Esophagus muscularis mucosa (tissue), 4 donors: ENCODE data around the gene AFAP1L2. TPM values are rescaled to one million over a fixed set of nuclear protein-coding genes. Genes with fewer than 3 reads are reported as not detected.

Experiments used
- DNase-seq: peaks from one replicate; pipeline ENCODE4 v3.0.0-alpha.2; 2017; ENCODE audit errors: extremely low spot score
- H3K27ac ChIP-seq, 4 donors: fragments of 200-600 bp; sonication (generic); replicated peaks in 1 of 4; 1 replicate in 3 of 4; 2 replicates in 1 of 4; pipeline ENCODE4 v1.5.1; 2016 to 2019; ENCODE audit warnings: mild to moderate bottlenecking in 1 of 4
- H3K27me3 ChIP-seq, 4 donors: fragments of 200-600 bp; sonication (generic); one replicate each; pipeline versions ENCODE4 v1.5.1 to v1.6.0; 2016 to 2019
- H3K36me3 ChIP-seq, 4 donors: fragments of 200-600 bp; sonication (generic); one replicate each; pipeline ENCODE4 v1.5.1; 2016 to 2019
- H3K4me1 ChIP-seq, 4 donors: fragments of 200-600 bp; sonication (generic); one replicate each; pipeline ENCODE4 v1.5.1; 2016 to 2019
- H3K4me3 ChIP-seq, 4 donors: fragments of 200-600 bp; sonication (generic); 1 replicate in 2 of 4; 2 replicates in 2 of 4; pipeline ENCODE4 v1.5.1; 2016 to 2019; ENCODE audit warnings: mild to moderate bottlenecking in 4 of 4, moderate library complexity in 1 of 4
- H3K9me3 ChIP-seq, 4 donors: fragments of 200-600 bp; sonication (generic); 1 replicate in 3 of 4; 2 replicates in 1 of 4; pipeline ENCODE4 v1.5.1; 2016 to 2019
- EP300 ChIP-seq: sonication (generic); formaldehyde crosslinking; IDR thresholded peaks from one replicate; pipeline ENCODE4 v1.6.1; 2017; ENCODE audit warnings: antibody characterized with exemption
- POLR2A ChIP-seq: fragments of 450-650 bp; IDR thresholded peaks from one replicate; pipeline ENCODE4 v1.6.1; 2017; ENCODE audit warnings: antibody characterized with exemption, moderate library complexity, mild to moderate bottlenecking, low read depth
- POLR2AphosphoS5 ChIP-seq, 2 donors: sonication (generic); formaldehyde crosslinking; IDR thresholded peaks; one replicate each; pipeline ENCODE4 v1.6.1; 2017; ENCODE audit warnings: antibody characterized with exemption in 2 of 2
- WGBS: methylation state at CpG from one replicate; pipeline ENCODE4 v1.1.5; 2018; 5-methylcytosine and 5-hydroxymethylcytosine counted together
- intact Hi-C: fragments of 100-400 bp; cut with DNase I; formaldehyde crosslinking; loops from one replicate; pipeline ENCODE4 v1.15.1; 2023
- total RNA-seq, 4 donors: library from RNA; depleted of rRNA; stranded (reverse); fragments of >200 nt; gene quantifications; one replicate each; pipeline versions ENCODE4 v1.1.0 to v1.2.1, GENCODE V29; 2016
- TF ChIP-seq, protein P1 (sequence below), 3 experiments: fragments of 200-600 bp in 2 of 3; fragments of 450-650 bp in 1 of 3; sonication (generic) in 2 of 3; IDR thresholded peaks; one replicate each; pipeline ENCODE4 v1.5.1; 2017 to 2019; ENCODE audit warnings: antibody characterized with exemption in 3 of 3, mild to moderate bottlenecking in 2 of 3, moderate library complexity in 1 of 3

AFAP1L2 gene
- total RNA-seq, 4 donors from 2014 or later: 18.5 to 23.2 (median 19.9) TPM

DNA sequence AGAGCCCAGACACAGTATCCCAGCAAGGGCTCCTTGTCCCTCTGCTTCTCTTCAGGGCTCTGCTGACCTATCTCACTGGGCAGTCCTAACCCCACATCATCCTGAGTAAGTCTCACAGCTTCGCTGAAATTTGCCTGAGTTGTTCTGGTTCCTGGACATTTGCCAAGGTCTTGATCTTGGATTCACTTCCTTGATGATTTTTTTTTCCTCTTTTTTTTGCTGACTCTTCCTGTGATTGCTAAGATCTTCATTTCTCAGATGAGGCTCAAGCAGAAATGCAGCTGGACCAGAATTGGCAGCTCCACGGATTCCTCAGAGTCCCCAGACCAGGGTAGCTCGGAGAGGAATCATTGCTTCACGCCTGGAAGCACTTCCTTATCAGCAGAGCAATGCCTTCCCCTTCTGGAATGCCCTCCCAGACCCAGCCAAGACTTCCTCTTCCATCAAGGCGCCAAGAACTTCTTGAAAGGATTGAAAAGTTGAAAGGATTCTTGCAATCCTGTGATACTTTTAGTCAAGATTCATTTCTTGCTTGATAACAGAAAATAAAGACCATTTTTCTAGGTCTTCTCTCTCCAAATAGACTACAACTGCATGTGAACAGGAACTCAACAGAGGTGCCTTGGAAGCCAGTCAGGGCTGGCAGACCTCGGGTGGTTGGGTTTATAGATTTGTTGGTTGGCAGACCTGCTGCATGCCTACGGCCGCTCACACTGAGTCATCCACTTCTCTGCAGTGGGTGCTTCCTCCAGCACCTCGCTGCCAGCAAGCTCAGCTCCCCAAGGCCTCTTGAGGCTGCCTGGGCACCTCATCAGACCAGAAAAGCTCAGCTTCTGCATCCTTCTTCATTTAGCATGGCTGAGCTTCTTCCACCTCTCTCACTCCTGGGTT is 8.8 kb upstream of the AFAP1L2 start:
- intact Hi-C loops: no loop called here
- TF ChIP-seq POLR2AphosphoS5 (IDR thresholded peaks at IDR 0.05): no peak
- TF ChIP-seq, protein P1, sequence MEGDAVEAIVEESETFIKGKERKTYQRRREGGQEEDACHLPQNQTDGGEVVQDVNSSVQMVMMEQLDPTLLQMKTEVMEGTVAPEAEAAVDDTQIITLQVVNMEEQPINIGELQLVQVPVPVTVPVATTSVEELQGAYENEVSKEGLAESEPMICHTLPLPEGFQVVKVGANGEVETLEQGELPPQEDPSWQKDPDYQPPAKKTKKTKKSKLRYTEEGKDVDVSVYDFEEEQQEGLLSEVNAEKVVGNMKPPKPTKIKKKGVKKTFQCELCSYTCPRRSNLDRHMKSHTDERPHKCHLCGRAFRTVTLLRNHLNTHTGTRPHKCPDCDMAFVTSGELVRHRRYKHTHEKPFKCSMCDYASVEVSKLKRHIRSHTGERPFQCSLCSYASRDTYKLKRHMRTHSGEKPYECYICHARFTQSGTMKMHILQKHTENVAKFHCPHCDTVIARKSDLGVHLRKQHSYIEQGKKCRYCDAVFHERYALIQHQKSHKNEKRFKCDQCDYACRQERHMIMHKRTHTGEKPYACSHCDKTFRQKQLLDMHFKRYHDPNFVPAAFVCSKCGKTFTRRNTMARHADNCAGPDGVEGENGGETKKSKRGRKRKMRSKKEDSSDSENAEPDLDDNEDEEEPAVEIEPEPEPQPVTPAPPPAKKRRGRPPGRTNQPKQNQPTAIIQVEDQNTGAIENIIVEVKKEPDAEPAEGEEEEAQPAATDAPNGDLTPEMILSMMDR (IDR thresholded peaks at IDR 0.05): no peak
- TF ChIP-seq POLR2A: no peak
- TF ChIP-seq EP300: no peak
- WGBS: 44% methylated on average over 9 of the region's 9 CpGs
- Histone ChIP-seq H3K36me3 (no peaks in the 10 kb centered on the region), H3K27ac (no peak overlapping the region), H3K9me3 (no peaks in the 10 kb centered on the region), H3K4me1 (peaks cover 7 to 14% (median 10%) of the 10 kb centered on the region in 4 donors), H3K4me3 (no peak overlapping the region), H3K27me3 (no peaks in the 10 kb centered on the region)
- no peak for DNase-seq

DNA sequence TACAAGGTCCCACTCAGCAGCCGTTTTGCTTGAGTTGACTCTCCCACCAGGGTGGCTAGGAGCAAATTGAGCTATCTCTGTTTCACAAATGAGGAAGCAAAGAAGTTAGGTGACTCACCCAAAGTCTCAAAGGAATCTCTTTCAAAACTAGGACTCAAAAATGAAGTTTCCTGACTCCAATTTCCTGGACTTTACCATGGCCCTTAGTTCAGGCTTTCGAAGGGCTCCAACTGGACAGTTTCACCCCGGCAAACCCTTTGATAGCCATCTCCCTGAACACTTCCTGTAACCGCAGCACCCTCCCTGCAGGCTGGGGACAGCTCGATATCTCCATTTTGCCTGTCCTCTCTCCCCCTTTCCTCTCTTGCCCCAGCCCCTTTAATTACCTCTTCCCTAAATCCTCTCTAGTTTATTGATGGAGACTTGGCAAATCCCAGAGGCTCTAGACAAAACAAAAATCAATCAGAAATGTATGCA is 4.7 kb upstream of the AFAP1L2 start:
- Histone ChIP-seq H3K36me3 (no peaks in the 10 kb centered on the region), H3K4me3 (no peak overlapping the region), H3K27me3 (peaks cover 0 to 8% (median 2%) of the 10 kb centered on the region in 4 donors), H3K9me3 (no peaks in the 10 kb centered on the region), H3K4me1 (peaks cover 10 to 26% (median 22%) of the 10 kb centered on the region in 4 donors), H3K27ac (no peak overlapping the region)
- DNase-seq: no peak
- WGBS: 64% methylated on average over 5 of the region's 5 CpGs
- intact Hi-C loops: loop anchor here (10.0 kb wide), 1 partner anchor 104 kb away; no protein-coding TSS in a partner anchor
- TF ChIP-seq POLR2A: no peak
- TF ChIP-seq, protein P1 (IDR thresholded peaks at IDR 0.05): no peak
- no peak for TF ChIP-seq EP300
- no peak for TF ChIP-seq POLR2AphosphoS5 (IDR thresholded peaks at IDR 0.05)

DNA sequence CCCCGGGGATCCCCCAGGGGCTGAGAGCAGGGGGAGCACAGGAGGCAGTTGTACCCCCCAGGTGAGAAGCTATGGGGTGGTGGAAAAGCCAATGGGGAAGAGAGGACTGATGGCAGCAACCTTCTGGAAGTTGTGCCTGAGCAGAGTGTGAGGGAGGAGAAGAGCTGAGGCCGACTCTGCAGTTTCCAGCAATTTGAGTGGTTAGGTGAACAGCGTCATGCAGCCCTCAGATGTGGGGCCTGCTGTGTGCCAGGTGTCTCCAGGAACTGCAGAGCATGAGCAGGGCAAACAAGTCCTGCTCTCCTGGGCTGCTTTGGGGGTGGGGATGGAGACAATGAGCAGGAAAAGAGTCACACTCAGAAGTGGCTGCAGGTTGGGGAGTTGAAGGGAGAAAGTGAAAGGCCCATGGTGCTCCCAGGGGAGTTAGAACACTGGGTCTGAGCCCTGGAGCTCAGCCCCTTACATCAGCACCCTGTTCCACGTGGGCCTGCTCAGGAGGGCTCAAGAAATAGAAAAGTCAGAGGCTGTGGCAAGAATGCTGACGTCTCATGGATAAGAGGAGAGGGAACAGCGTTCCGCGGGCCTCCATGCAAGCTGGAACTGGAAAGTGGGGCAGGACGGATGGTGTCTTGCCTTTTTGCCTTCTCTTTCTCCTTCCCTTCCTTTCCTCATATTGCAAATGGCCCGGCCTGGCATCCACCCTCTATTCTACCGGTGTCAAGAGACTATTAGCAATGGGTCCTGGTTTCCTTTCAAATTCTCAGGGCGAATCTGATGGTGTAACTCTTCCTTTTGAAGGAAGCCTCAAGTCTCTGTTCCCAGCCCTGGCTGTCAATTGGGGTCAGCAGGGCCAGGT is 4.0 kb upstream of the AFAP1L2 start:
- Histone ChIP-seq H3K4me1 (peaks cover 16 to 28% (median 25%) of the 10 kb centered on the region in 4 donors), H3K36me3 (no peaks in the 10 kb centered on the region), H3K4me3 (no peak overlapping the region), H3K27ac (no peak overlapping the region), H3K27me3 (peaks cover 0 to 14% (median 3%) of the 10 kb centered on the region in 4 donors), H3K9me3 (no peaks in the 10 kb centered on the region)
- TF ChIP-seq POLR2AphosphoS5 (IDR thresholded peaks at IDR 0.05) (no peak), EP300 (no peak), POLR2A (no peak)
- TF ChIP-seq, protein P1 (IDR thresholded peaks at IDR 0.05): no peak
- intact Hi-C loops: loop anchor here (10.0 kb wide), 1 partner anchor 104 kb away; no protein-coding TSS in a partner anchor
- DNase-seq: no peak
- 80% methylated on average over 12 of the region's 12 CpGs for WGBS

DNA sequence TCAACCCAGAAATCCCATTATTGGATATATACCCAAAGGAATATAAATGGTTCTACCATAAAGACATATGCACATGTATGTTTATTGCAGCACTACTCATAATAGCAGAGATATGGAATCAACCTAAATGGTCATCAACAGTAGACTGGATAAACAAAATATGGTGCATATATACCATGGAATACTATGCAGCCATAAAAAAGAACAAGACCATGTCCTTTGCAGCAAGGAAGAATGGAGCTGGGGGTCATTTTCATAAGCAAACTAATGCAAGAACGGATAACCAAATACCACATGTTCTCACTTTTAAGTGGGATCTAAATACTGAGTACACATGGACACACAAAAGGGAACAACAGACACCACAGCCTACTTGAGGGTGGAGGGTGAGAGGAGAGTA is 2.2 kb upstream of the AFAP1L2 start:
- TF ChIP-seq EP300 (no peak), POLR2AphosphoS5 (IDR thresholded peaks at IDR 0.05) (no peak), POLR2A (no peak)
- TF ChIP-seq, protein P1 (IDR thresholded peaks at IDR 0.05): no peak
- Histone ChIP-seq H3K4me1 (peaks cover 16 to 37% (median 34%) of the 10 kb centered on the region in 4 donors), H3K36me3 (no peaks in the 10 kb centered on the region), H3K27ac (no peak overlapping the region), H3K27me3 (peaks cover 0 to 23% (median 3%) of the 10 kb centered on the region in 4 donors), H3K9me3 (no peaks in the 10 kb centered on the region), H3K4me3 (no peak overlapping the region)
- WGBS: 86% methylated on average over 1 of the region's 1 CpG
- intact Hi-C loops: loop anchor here (10.0 kb wide), 1 partner anchor 102 kb away; no protein-coding TSS in a partner anchor
- DNase-seq: no peak
